ENCODE data around the gene CPT1A. TPM values are rescaled to one million over a fixed set of nuclear protein-coding genes. Genes with fewer than 3 reads are reported as not detected.
"Not testable (repeated sequence)": the region's sequence is repeated elsewhere in the genome, so short reads cannot be mapped to it uniquely, and the experiment has no call there.

CPT1A gene
- total RNA-seq, 2 donors from 2014 or later, result 23.0 to 41.3 TPM

GRCh38 chr11:68857037-68857586 lies 15.4 kb upstream of the CPT1A start:
- DNase-seq (ENCODE audit: low spot score in 2 of 2), result no peak
- no peak for ATAC-seq
- no peaks in the 10 kb centered on the region for H3K36me3 Mint-ChIP-seq
- no peak overlapping the region for H3K27ac Mint-ChIP-seq
- H3K9me3 Mint-ChIP-seq, result no peaks in the 10 kb centered on the region

- H3K36me3 Mint-ChIP-seq; ATAC-seq; H3K27ac Mint-ChIP-seq; H3K9me3 Mint-ChIP-seq; DNase-seq (ENCODE audit: low spot score in 2 of 2): not testable (repeated sequence)
Observed at GRCh38 chr11:68856425-68857030, 14.8 kb upstream of the CPT1A start.

GRCh38 chr11:68855205-68855981 lies 13.7 kb upstream of the CPT1A start:
- no peak overlapping the region for H3K27ac Mint-ChIP-seq
- H3K9me3 Mint-ChIP-seq, result no peaks in the 10 kb centered on the region
- ATAC-seq (peak; percentile 14 to 58), DNase-seq (ENCODE audit: low spot score in 2 of 2) (no peak)
- no peaks in the 10 kb centered on the region for H3K36me3 Mint-ChIP-seq

- DNase-seq (ENCODE audit: low spot score in 2 of 2), result no peak
- no peak overlapping the region for H3K27ac Mint-ChIP-seq
- ATAC-seq, result no peak
- no peaks in the 10 kb centered on the region for H3K9me3 Mint-ChIP-seq
- no peaks in the 10 kb centered on the region for H3K36me3 Mint-ChIP-seq
Observed at GRCh38 chr11:68854273-68854958, 12.7 kb upstream of the CPT1A start.

GRCh38 chr11:68852628-68853027 lies 10.9 kb upstream of the CPT1A start:
- no peak for ATAC-seq
- no peak for DNase-seq (ENCODE audit: low spot score in 2 of 2)
- Mint-ChIP-seq H3K9me3 (no peaks in the 10 kb centered on the region), H3K27ac (no peak overlapping the region), H3K36me3 (no peaks in the 10 kb centered on the region)

GRCh38 chr11:68848429-68848828 lies 6.7 kb upstream of the CPT1A start:
- H3K36me3 Mint-ChIP-seq, result no peaks in the 10 kb centered on the region
- no peak for DNase-seq (ENCODE audit: low spot score in 2 of 2)
- no peak overlapping the region for H3K27ac Mint-ChIP-seq
- no peaks in the 10 kb centered on the region for H3K9me3 Mint-ChIP-seq
- ATAC-seq, result no peak

- Mint-ChIP-seq H3K9me3 (no peaks in the 10 kb centered on the region), H3K36me3 (no peaks in the 10 kb centered on the region), H3K27ac (no peak overlapping the region)
- ATAC-seq, result no peak
- no peak for DNase-seq (ENCODE audit: low spot score in 2 of 2)
Observed at GRCh38 chr11:68847395-68847794, 5.7 kb upstream of the CPT1A start.

- no peak overlapping the region for H3K27ac Mint-ChIP-seq
- DNase-seq (ENCODE audit: low spot score in 2 of 2) (no peak), ATAC-seq (no peak)
Observed at GRCh38 chr11:68845351-68846002, 3.8 kb upstream of the CPT1A start.

GRCh38 chr11:68844801-68845200 lies 3.1 kb upstream of the CPT1A start:
- ATAC-seq (no peak), DNase-seq (ENCODE audit: low spot score in 2 of 2) (no peak)
- Mint-ChIP-seq H3K27ac (no peak overlapping the region), H3K9me3 (no peaks in the 10 kb centered on the region), H3K36me3 (no peaks in the 10 kb centered on the region)

More at GRCh38 chr11:68845351-68846002, 3.8 kb upstream of the CPT1A start:
- Mint-ChIP-seq H3K9me3 (no peaks in the 10 kb centered on the region), H3K36me3 (no peaks in the 10 kb centered on the region)

- Mint-ChIP-seq H3K36me3 (no peaks in the 10 kb centered on the region), H3K9me3 (no peaks in the 10 kb centered on the region), H3K27ac (peak overlapping the region in 1 of 2 donors; percentile 79)
- ATAC-seq (no peak), DNase-seq (ENCODE audit: low spot score in 2 of 2) (no peak)
Observed at GRCh38 chr11:68844376-68844775, 2.7 kb upstream of the CPT1A start.

- ATAC-seq (peak; percentile 72 to 80), DNase-seq (ENCODE audit: low spot score in 2 of 2) (peak; percentile 82 to 87)
- Mint-ChIP-seq H3K36me3 (no peaks in the 10 kb centered on the region), H3K27ac (peak overlapping the region; percentile 44 to 79), H3K9me3 (no peaks in the 10 kb centered on the region)
Observed at GRCh38 chr11:68843703-68844312, 2.1 kb upstream of the CPT1A start.

GRCh38 chr11:68843052-68843561 lies 1.4 kb upstream of the CPT1A start:
- peak in 1 of 2 donors; percentile 48 for DNase-seq (ENCODE audit: low spot score in 2 of 2)
- peak overlapping the region in 1 of 2 donors; percentile 79 for H3K27ac Mint-ChIP-seq
- H3K36me3 Mint-ChIP-seq, result no peaks in the 10 kb centered on the region
- no peak for ATAC-seq
- no peaks in the 10 kb centered on the region for H3K9me3 Mint-ChIP-seq

- Mint-ChIP-seq H3K27ac (peak overlapping the region in 1 of 2 donors; percentile 79), H3K9me3 (no peaks in the 10 kb centered on the region), H3K36me3 (no peaks in the 10 kb centered on the region)
- peak in 1 of 2 donors; percentile 19 for DNase-seq (ENCODE audit: low spot score in 2 of 2)
- no peak for ATAC-seq
Observed at GRCh38 chr11:68842427-68843051, 823 bp upstream of the CPT1A start.

- Mint-ChIP-seq H3K9me3 (no peaks in the 10 kb centered on the region), H3K36me3 (no peaks in the 10 kb centered on the region), H3K27ac (peak overlapping the region in 1 of 2 donors; percentile 81)
- DNase-seq (ENCODE audit: low spot score in 2 of 2), result peak; percentile 45 to 76
- ATAC-seq, result peak in 1 of 2 donors; percentile 17
Observed at GRCh38 chr11:68840661-68841653, 759 bp downstream of the CPT1A start.

Data from activated naive CD4-positive, alpha-beta T cell treated with anti-CD3 and anti-CD28 coated beads, Interleukin-2, amount 50 U/mL, for 72 hours (primary cell).